HCT116 (cell line): ENCODE results near the gene STX10. TPM values are rescaled to one million over a fixed set of nuclear protein-coding genes. Genes with fewer than 3 reads are reported as not detected.
A peak's percentile ranks its signal among the peaks of the same experiment; 100 is the strongest.

Source experiments
- ATAC-seq: fragments of 200-7000 bp; cut with Tn5 transposase; 2 replicates; pipeline ENCODE4 v1.9.1; 2020; ENCODE audit warnings: mild to moderate bottlenecking, moderate library complexity
- BruUV-seq: library from RNA; stranded (reverse); fragments of 400-500 nt; replicated peaks from 2 replicates; lab custom pipeline; 2021; lab: Mats Ljungman, UMichigan
- CTCF ChIA-PET: fragments of 300-600 bp; sonication (Branson Sonifier 250); formaldehyde crosslinking; loops from one replicate; lab custom pipeline; 2021; ENCODE audit warnings: antibody characterized with exemption; lab: Charles Lee
- POLR2A ChIA-PET: fragments of 300-600, 350-600 bp; sonication (Branson Sonifier 250); formaldehyde crosslinking; loops from one replicate; lab custom pipeline; 2021; ENCODE audit warnings: antibody characterized with exemption; lab: Charles Lee
- RAD21 ChIA-PET, 2 experiments: fragments of 300-600 bp; sonication (Branson Sonifier 250); formaldehyde crosslinking; loops; one replicate each; lab custom pipeline; 2023; ENCODE audit warnings: low total read pairs in 2 of 2; ENCODE audit not compliant: uncharacterized antibody in 2 of 2, unreplicated experiment in 2 of 2, low non-redundant PET in 1 of 2; lab: Charles Lee
- DNase-seq: peaks from one replicate; pipeline ENCODE4 v3.0.0-alpha.2; 2010; ENCODE audit warnings: low read depth, low spot score
- H2AFZ ChIP-seq: fragments of 200-600 bp; shearing (Covaris generic), sonication (generic); 2 replicates; pipeline ENCODE4 v1.6.1; 2017; ENCODE audit warnings: low read depth, mixed run types, mixed read lengths, antibody characterized with exemption, low read length; ENCODE audit not compliant: poor library complexity, severe bottlenecking
- H3K27ac ChIP-seq: 2 replicates; pipeline ENCODE4 v1.5.1; 2012; ENCODE audit warnings: low read depth, low read length
- H3K27me3 ChIP-seq: fragments of 200-600 bp; sonication (generic); 2 replicates; pipeline ENCODE4 v1.6.1; 2016; ENCODE audit warnings: mixed run types, low read length, mixed read lengths; ENCODE audit not compliant: insufficient read depth
- H3K36me3 ChIP-seq, 2 experiments: fragments of 200-500 bp in 1 of 2; fragments of 200-600 bp in 1 of 2; sonication (Bioruptor generic) in 1 of 2; sonication (generic) in 1 of 2; 2 replicates each; pipeline versions ENCODE4 v1.5.1 to v1.6.1; 2014 to 2016; ENCODE audit warnings: low read length in 2 of 2, inconsistent platforms in 1 of 2, mixed read lengths in 1 of 2, mixed run types in 1 of 2; ENCODE audit not compliant: insufficient read depth in 2 of 2, control insufficient read depth in 1 of 2
- H3K4me1 ChIP-seq, 2 experiments: fragments of 200-600 bp in 1 of 2; sonication (generic) in 1 of 2; 2 replicates each; pipeline versions ENCODE4 v1.5.1 to v1.6.1; 2012 to 2017; ENCODE audit warnings: low read length in 2 of 2, inconsistent platforms in 1 of 2, mild to moderate bottlenecking in 1 of 2, mixed read lengths in 1 of 2, mixed run types in 1 of 2, moderate library complexity in 1 of 2; ENCODE audit not compliant: insufficient read depth in 2 of 2, control insufficient read depth in 1 of 2
- H3K4me2 ChIP-seq: fragments of 200-600 bp; sonication (generic); 2 replicates; pipeline ENCODE4 v1.6.1; 2017; ENCODE audit warnings: mixed run types, low read length, mixed read lengths
- H3K4me3 ChIP-seq, 2 experiments: fragments of 200-600 bp in 1 of 2; sonication (generic) in 1 of 2; replicated peaks in 1 of 2; 2 replicates each; pipeline ENCODE4 v1.5.1; 2011 to 2016; ENCODE audit warnings: low read length in 2 of 2, control low read depth in 1 of 2, low read depth in 1 of 2, mild to moderate bottlenecking in 1 of 2, mixed read lengths in 1 of 2, mixed run types in 1 of 2
- H3K79me2 ChIP-seq: fragments of 200-600 bp; sonication (generic); 2 replicates; pipeline ENCODE4 v1.6.1; 2017; ENCODE audit warnings: mild to moderate bottlenecking, mixed run types, low read length, moderate library complexity, mixed read lengths; ENCODE audit not compliant: insufficient read depth
- H3K9ac ChIP-seq: fragments of 200-600 bp; sonication (generic); 2 replicates; pipeline ENCODE4 v1.6.1; 2016; ENCODE audit warnings: low read length, mixed read lengths
- H3K9me2 ChIP-seq: fragments of 200-600 bp; sonication (generic), shearing (Covaris generic); 2 replicates; pipeline ENCODE4 v1.6.1; 2017; ENCODE audit warnings: mixed run types, mild to moderate bottlenecking, moderate library complexity; ENCODE audit not compliant: insufficient read depth
- H3K9me3 ChIP-seq, 2 experiments: fragments of 200-500 bp in 1 of 2; fragments of 200-600 bp in 1 of 2; sonication (Bioruptor generic) in 1 of 2; sonication (generic) in 1 of 2; 2 replicates each; pipeline ENCODE4 v1.6.1; 2014 to 2017; ENCODE audit warnings: low read length in 2 of 2, mixed read lengths in 2 of 2, inconsistent platforms in 1 of 2, low read depth in 1 of 2, mild to moderate bottlenecking in 1 of 2, mixed run types in 1 of 2, moderate library complexity in 1 of 2; ENCODE audit not compliant: control insufficient read depth in 1 of 2, insufficient read depth in 1 of 2
- H4K20me1 ChIP-seq: fragments of 200-600 bp; sonication (generic), shearing (Covaris generic); 2 replicates; pipeline ENCODE4 v1.6.1; 2017; ENCODE audit warnings: mixed run types, mild to moderate bottlenecking, moderate library complexity; ENCODE audit not compliant: insufficient read depth
- POLR2A ChIP-seq: IDR thresholded peaks from 2 replicates; pipeline ENCODE4 v1.7.0; 2011; ENCODE audit warnings: borderline replicate concordance; ENCODE audit not compliant: insufficient read depth, insufficient read length; ENCODE audit errors: extremely low read depth
- POLR2AphosphoS5 ChIP-seq: IDR thresholded peaks from 2 replicates; pipeline ENCODE4 v1.6.1; 2011; ENCODE audit warnings: mild to moderate bottlenecking, low read depth, low read length, moderate library complexity
- REST ChIP-seq: IDR thresholded peaks from 2 replicates; pipeline ENCODE4 v1.6.1; 2012; ENCODE audit warnings: low read depth
- TCF7L2 ChIP-seq: IDR thresholded peaks from 2 replicates; pipeline ENCODE4 v1.7.0; 2011; ENCODE audit warnings: borderline replicate concordance, inconsistent platforms; ENCODE audit not compliant: insufficient read depth, insufficient read length; ENCODE audit errors: extremely low read depth
- YY1 ChIP-seq: IDR thresholded peaks from 2 replicates; pipeline ENCODE4 v1.6.1; 2011; ENCODE audit warnings: low read length, low read depth, moderate library complexity, mild to moderate bottlenecking; ENCODE audit not compliant: insufficient replicate concordance; ENCODE audit errors: extremely low read depth
- intact Hi-C: fragments of 100-400 bp; cut with micrococcal nuclease; formaldehyde crosslinking; loops from 2 replicates; pipeline ENCODE4 v1.10.0; 2022
- total RNA-seq: library from RNA; stranded (reverse); gene quantifications from one replicate; pipeline ENCODE4 v1.2.1, GENCODE V29; 2021; ENCODE audit not compliant: unreplicated experiment

Gene STX10
- total RNA-seq, 1 experiment from 2014 or later: 149 TPM

GRCh38 chr19:13162724-13163608, 12.8 kb upstream of the STX10 start:
- Histone ChIP-seq H3K27me3 (no peaks in the 10 kb centered on the region), H4K20me1 (no peaks in the 10 kb centered on the region), H3K27ac (peak overlapping the region; percentile 99), H3K36me3 (no peaks in the 10 kb centered on the region), H3K4me1 (peaks cover 72 to 89% of the 10 kb centered on the region in 2 experiments), H3K4me3 (peak overlapping the region; percentile 48 to 54), H3K9me2 (no peaks in the 10 kb centered on the region), H2AFZ (no peak overlapping the region), H3K4me2 (peak overlapping the region; percentile 79), H3K9ac (peak overlapping the region; percentile 86), H3K79me2 (peaks cover 8% of the 10 kb centered on the region; the same call in 1 of the 2 replicates), H3K9me3 (no peaks in the 10 kb centered on the region)
- DNase-seq (peak; percentile 99), ATAC-seq (peak; percentile 77)
- ChIA-PET CTCF (interaction anchor here (0.6 to 1.9 kb wide), 4 partner anchors 10 to 32 kb away, joined by 3 to 7 read pairs (median 4); no protein-coding TSS in a partner anchor), POLR2A (interaction anchor here (1.0 to 4.1 kb wide), 8 partner anchors 8 to 109 kb away, joined by 3 to 36 read pairs (median 8); partner anchors contain the start of genes IER2 and STX10), RAD21 (interaction anchor here in 1 of 2 experiments (1.6 kb wide), 1 partner anchor 32 kb away, joined by 5 read pairs; no protein-coding TSS in a partner anchor)
- intact Hi-C loops: no loop called here
- TSS peak; percentile 20 for BruUV-seq
- TF ChIP-seq REST (no peak), TCF7L2 (peak; percentile 60), YY1 (peak; percentile 69), POLR2AphosphoS5 (peak; percentile 93), POLR2A (peak; percentile 42)
